Measurements from ENCODE around the gene OSBP2. TPM values are rescaled to one million over a fixed set of nuclear protein-coding genes. Genes with fewer than 3 reads are reported as not detected.

OSBP2 gene
- total and polyA plus RNA-seq, 2 experiments from 2014 or later: 2.1 to 2.9 TPM

DNA sequence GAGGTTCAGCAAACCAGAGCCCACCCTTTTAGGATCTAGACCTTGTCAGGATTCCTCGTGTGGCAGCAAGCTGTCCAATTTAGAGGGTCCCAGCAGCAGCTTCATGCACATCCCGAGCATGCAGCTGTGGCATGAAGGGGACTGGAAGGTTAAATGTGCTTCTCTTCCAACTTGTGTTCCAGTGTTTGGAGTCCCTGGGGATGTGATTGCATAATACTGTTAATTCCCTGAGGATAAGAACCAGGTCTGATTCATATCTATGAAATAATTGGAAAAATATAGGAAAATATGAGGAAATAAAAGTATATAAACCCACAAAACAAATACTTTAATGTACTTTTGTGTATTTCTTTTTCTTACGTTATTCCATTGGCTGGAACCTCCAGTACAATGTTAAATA lies 143.4 kb downstream of the OSBP2 start:
- no peak overlapping the region for H3K4me3 Mint-ChIP-seq
- no peak overlapping the region for H3K27ac Mint-ChIP-seq
- H3K36me3 Mint-ChIP-seq (ENCODE audit: low read depth): no peaks in the 10 kb centered on the region
- ATAC-seq: no peak
- Histone ChIP-seq H3K27me3 (ENCODE audit: insufficient read depth) (no peaks in the 10 kb centered on the region), H3K27ac (ENCODE audit: low read depth) (no peak overlapping the region), H3K4me2 (no peak overlapping the region), H3F3A (replicated peaks; ENCODE audit: low read depth) (no peaks in the 10 kb centered on the region), H3K9me2 (ENCODE audit: insufficient read depth) (no peaks in the 10 kb centered on the region), H3K36me3 (ENCODE audit: insufficient read depth) (no peaks in the 10 kb centered on the region), H3K4me1 (ENCODE audit: insufficient read depth) (no peaks in the 10 kb centered on the region), H3K4me3 (no peak overlapping the region), H2AFZ (no peak overlapping the region), H4K20me1 (replicated peaks; ENCODE audit: insufficient read depth) (0 out of 2 replicates have a peak, but pooled peaks cover 3% of the 10 kb centered on the region), H3K79me2 (replicated peaks; ENCODE audit: insufficient read depth) (no peaks in the 10 kb centered on the region)
- DNase-seq (ENCODE audit: low spot score): no peak
- H3K9me3 Mint-ChIP-seq: peaks cover 8% of the 10 kb centered on the region; the same call in 2 of the 3 replicates
- TF ChIP-seq CREB1 (CRISPR knock-in tag; IDR thresholded peaks at IDR 0.05; ENCODE audit: low read depth) (no peak), JUNB (IDR thresholded peaks at IDR 0.05; ENCODE audit: unreplicated experiment) (no peak), NANOG (IDR thresholded peaks at IDR 0.05; ENCODE audit: borderline replicate concordance) (no peak), ZNF114 (CRISPR knock-in tag; IDR thresholded peaks at IDR 0.05) (no peak), POLR2AphosphoS5 (IDR thresholded peaks at IDR 0.05; ENCODE audit: low read depth) (no peak), STAT1 (IDR thresholded peaks at IDR 0.05; ENCODE audit: unreplicated experiment) (no peak), ZNF331 (CRISPR knock-in tag; IDR thresholded peaks at IDR 0.05; ENCODE audit: low read depth) (no peak)
- TF ChIP-seq, protein P1, sequence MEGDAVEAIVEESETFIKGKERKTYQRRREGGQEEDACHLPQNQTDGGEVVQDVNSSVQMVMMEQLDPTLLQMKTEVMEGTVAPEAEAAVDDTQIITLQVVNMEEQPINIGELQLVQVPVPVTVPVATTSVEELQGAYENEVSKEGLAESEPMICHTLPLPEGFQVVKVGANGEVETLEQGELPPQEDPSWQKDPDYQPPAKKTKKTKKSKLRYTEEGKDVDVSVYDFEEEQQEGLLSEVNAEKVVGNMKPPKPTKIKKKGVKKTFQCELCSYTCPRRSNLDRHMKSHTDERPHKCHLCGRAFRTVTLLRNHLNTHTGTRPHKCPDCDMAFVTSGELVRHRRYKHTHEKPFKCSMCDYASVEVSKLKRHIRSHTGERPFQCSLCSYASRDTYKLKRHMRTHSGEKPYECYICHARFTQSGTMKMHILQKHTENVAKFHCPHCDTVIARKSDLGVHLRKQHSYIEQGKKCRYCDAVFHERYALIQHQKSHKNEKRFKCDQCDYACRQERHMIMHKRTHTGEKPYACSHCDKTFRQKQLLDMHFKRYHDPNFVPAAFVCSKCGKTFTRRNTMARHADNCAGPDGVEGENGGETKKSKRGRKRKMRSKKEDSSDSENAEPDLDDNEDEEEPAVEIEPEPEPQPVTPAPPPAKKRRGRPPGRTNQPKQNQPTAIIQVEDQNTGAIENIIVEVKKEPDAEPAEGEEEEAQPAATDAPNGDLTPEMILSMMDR (conservative IDR thresholded peaks at IDR 0.05; ENCODE audit: low read depth in 2 of 2): no peak
- TF ChIP-seq, protein P2, sequence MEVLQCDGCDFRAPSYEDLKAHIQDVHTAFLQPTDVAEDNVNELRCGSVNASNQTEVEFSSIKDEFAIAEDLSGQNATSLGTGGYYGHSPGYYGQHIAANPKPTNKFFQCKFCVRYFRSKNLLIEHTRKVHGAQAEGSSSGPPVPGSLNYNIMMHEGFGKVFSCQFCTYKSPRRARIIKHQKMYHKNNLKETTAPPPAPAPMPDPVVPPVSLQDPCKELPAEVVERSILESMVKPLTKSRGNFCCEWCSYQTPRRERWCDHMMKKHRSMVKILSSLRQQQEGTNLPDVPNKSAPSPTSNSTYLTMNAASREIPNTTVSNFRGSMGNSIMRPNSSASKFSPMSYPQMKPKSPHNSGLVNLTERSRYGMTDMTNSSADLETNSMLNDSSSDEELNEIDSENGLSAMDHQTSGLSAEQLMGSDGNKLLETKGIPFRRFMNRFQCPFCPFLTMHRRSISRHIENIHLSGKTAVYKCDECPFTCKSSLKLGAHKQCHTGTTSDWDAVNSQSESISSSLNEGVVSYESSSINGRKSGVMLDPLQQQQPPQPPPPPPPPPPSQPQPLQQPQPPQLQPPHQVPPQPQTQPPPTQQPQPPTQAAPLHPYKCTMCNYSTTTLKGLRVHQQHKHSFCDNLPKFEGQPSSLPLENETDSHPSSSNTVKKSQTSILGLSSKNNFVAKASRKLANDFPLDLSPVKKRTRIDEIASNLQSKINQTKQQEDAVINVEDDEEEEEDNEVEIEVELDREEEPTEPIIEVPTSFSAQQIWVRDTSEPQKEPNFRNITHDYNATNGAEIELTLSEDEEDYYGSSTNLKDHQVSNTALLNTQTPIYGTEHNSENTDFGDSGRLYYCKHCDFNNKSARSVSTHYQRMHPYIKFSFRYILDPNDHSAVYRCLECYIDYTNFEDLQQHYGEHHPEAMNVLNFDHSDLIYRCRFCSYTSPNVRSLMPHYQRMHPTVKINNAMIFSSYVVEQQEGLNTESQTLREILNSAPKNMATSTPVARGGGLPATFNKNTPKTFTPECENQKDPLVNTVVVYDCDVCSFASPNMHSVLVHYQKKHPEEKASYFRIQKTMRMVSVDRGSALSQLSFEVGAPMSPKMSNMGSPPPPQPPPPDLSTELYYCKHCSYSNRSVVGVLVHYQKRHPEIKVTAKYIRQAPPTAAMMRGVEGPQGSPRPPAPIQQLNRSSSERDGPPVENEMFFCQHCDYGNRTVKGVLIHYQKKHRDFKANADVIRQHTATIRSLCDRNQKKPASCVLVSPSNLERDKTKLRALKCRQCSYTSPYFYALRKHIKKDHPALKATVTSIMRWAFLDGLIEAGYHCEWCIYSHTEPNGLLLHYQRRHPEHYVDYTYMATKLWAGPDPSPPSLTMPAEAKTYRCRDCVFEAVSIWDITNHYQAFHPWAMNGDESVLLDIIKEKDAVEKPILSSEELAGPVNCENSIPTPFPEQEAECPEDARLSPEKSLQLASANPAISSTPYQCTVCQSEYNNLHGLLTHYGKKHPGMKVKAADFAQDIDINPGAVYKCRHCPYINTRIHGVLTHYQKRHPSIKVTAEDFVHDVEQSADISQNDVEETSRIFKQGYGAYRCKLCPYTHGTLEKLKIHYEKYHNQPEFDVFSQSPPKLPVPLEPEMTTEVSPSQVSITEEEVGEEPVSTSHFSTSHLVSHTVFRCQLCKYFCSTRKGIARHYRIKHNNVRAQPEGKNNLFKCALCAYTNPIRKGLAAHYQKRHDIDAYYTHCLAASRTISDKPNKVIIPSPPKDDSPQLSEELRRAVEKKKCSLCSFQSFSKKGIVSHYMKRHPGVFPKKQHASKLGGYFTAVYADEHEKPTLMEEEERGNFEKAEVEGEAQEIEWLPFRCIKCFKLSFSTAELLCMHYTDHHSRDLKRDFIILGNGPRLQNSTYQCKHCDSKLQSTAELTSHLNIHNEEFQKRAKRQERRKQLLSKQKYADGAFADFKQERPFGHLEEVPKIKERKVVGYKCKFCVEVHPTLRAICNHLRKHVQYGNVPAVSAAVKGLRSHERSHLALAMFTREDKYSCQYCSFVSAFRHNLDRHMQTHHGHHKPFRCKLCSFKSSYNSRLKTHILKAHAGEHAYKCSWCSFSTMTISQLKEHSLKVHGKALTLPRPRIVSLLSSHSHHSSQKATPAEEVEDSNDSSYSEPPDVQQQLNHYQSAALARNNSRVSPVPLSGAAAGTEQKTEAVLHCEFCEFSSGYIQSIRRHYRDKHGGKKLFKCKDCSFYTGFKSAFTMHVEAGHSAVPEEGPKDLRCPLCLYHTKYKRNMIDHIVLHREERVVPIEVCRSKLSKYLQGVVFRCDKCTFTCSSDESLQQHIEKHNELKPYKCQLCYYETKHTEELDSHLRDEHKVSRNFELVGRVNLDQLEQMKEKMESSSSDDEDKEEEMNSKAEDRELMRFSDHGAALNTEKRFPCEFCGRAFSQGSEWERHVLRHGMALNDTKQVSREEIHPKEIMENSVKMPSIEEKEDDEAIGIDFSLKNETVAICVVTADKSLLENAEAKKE (CRISPR knock-in tag; IDR thresholded peaks at IDR 0.05): no peak
- no peaks in the 10 kb centered on the region for H3K27me3 Mint-ChIP-seq (ENCODE audit: insufficient read depth, low read depth, poor library complexity)
- H3K4me1 Mint-ChIP-seq: no peaks in the 10 kb centered on the region
